ENCODE results near the gene MXRA7.

The MXRA7 gene

DNA sequence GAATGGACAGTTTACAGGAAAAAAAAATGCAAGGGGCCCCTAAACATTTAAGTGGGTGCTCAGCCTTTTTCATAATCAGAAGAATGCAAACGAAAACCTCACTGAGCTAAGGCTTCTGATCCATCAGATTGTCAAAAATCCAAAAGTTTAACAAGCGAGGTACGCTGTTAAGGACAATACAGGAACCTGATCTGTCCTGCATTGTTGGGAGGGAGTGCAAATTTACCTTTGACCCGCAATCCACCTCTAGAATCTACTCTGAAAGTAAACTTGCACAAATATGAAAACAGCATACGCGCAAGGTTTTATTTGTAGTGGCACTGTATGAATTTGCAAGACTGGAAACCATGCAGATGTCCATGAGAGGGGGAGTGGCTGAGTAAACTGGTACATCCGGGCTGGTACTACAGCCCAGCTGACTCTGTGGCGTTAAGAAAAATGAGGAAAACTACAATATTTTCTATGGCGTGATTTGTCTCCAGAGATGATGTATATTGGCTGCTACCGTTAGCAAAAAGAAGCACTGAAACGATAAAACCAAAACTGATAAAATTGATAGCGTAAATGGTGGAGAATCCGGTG is 38.4 kb downstream of the MXRA7 start:
- DNase-seq (ENCODE audit: low spot score): no peak
- TF ChIP-seq, protein P1, sequence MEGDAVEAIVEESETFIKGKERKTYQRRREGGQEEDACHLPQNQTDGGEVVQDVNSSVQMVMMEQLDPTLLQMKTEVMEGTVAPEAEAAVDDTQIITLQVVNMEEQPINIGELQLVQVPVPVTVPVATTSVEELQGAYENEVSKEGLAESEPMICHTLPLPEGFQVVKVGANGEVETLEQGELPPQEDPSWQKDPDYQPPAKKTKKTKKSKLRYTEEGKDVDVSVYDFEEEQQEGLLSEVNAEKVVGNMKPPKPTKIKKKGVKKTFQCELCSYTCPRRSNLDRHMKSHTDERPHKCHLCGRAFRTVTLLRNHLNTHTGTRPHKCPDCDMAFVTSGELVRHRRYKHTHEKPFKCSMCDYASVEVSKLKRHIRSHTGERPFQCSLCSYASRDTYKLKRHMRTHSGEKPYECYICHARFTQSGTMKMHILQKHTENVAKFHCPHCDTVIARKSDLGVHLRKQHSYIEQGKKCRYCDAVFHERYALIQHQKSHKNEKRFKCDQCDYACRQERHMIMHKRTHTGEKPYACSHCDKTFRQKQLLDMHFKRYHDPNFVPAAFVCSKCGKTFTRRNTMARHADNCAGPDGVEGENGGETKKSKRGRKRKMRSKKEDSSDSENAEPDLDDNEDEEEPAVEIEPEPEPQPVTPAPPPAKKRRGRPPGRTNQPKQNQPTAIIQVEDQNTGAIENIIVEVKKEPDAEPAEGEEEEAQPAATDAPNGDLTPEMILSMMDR (IDR thresholded peaks at IDR 0.05; ENCODE audit: extremely low read depth, insufficient read depth, missing control alignments): no peak
- in situ Hi-C loops (cut with MboI; ENCODE audit: low pct_unique_long_range_greater_than_20kb, low sequenced_read_pairs, unreplicated experiment): no loop called here

DNA sequence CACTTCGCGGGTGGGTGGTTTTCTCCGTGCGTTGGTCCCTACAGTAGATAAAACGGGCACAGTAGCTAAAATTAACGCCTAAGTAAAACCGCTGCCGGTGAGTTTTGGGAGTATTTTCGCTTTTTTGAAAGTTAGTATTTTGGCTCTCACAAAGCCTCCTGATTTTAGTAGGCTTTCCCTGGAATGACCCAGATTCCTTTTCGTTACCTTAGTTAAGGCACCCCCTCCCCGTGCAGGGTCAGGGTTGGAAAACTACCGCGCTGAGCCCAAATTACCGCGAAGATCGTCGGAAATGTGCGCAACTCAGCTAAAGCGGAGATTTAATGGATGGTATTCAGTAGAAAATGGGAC is 38.9 kb downstream of the MXRA7 start:
- TF ChIP-seq, protein P1 (IDR thresholded peaks at IDR 0.05; ENCODE audit: extremely low read depth, insufficient read depth, missing control alignments): no peak
- DNase-seq (ENCODE audit: low spot score): no peak
- in situ Hi-C loops (cut with MboI; ENCODE audit: low pct_unique_long_range_greater_than_20kb, low sequenced_read_pairs, unreplicated experiment): no loop called here

DNA sequence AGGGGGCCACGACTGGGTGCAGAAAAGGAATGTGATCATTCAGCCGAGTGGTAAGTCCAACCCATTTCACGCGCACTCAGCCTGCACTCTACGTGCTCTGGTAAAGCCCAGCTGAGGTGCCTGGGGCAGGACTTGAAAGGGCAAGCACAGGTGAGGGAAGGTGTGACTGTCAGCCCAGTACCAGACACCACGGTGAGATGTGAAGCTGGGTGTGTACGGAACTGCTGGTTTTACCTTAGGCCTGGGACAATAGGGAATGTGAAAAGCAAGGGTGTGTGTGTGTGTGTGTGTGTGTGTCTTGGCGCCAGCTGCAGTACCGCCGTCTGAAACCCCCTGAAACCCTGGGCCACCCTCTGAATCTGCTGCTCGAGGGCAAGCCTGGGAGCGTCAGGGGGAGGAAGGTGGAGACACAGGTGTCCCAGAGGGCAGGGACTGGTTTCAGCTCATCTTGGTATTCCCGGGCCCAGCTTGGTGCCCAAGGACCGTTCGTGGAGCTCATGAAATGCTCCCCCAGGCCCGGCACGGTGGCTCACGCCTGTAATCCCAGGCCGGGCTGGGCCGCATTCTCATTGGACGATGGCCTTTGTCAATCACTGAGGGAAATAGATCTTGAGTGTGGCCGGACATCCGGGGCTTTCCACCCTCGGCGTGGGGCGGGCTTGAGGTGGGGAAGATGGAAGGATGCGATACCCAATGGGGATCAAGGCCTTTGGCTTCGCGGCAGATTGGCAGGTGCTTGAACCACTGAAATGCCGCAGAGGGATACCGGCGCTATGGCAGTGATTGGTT is 39.4 kb downstream of the MXRA7 start:
- TF ChIP-seq, protein P1 (IDR thresholded peaks at IDR 0.05; ENCODE audit: extremely low read depth, insufficient read depth, missing control alignments): no peak
- peak; percentile 98 for DNase-seq (ENCODE audit: low spot score)
- in situ Hi-C loops (cut with MboI; ENCODE audit: low pct_unique_long_range_greater_than_20kb, low sequenced_read_pairs, unreplicated experiment): no loop called here

DNA sequence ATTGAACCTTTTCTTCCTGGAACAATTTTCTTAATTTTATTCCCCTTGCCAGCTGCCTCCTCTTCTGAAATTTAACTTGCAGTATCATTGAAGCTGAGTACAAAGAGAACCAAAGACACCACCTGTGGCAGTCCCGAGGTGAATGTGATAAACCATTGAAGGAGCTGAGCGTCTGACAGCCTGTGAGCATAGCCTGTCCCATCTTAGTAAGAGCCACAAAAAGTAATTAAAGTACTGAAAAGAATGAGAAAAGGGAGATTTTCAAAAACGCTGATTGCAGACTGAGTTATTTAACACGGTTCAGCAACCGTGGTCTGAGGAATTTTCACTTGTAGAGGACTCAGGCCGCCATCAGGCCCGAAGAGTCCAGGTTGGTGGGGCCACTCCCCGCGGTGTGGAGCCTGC is 40.0 kb downstream of the MXRA7 start:
- TF ChIP-seq, protein P1 (IDR thresholded peaks at IDR 0.05; ENCODE audit: extremely low read depth, insufficient read depth, missing control alignments): no peak
- no peak for DNase-seq (ENCODE audit: low spot score)
- in situ Hi-C loops (cut with MboI; ENCODE audit: low pct_unique_long_range_greater_than_20kb, low sequenced_read_pairs, unreplicated experiment): no loop called here

DNA sequence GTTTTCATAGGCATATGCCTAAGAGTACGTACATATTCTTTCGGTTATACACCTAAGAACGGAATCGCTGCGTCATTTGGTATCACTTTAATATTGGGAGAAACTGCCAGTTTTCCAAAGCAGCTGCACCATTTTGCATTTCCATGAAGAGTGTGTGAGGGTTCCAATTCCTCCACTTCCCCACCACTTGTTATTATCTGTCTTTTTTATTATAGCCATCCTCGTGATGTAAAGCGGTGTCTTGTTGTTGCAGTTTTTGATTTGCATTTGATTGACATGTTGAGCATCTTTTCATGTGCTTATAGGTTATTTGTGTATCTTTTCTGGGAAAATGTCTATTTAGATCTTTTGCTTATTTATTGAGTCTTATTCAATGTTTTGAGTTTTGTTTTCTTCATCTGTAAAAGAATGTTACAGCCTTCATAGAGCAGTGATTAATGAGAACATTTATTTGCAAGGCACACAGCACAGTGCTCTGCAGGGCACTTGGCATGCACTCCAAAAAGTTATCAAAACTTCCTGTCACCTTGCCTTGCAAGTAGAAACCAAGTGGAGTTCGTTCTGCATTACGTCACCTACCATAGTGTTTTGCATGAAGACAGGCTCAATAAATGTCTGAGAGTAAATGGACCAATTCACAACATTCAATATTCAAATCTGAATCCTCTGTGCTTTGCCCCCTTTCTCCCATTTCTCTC is 40.6 kb downstream of the MXRA7 start:
- no peak for DNase-seq (ENCODE audit: low spot score)
- TF ChIP-seq, protein P1 (IDR thresholded peaks at IDR 0.05; ENCODE audit: extremely low read depth, insufficient read depth, missing control alignments): no peak
- in situ Hi-C loops (cut with MboI; ENCODE audit: low pct_unique_long_range_greater_than_20kb, low sequenced_read_pairs, unreplicated experiment): no loop called here

DNA sequence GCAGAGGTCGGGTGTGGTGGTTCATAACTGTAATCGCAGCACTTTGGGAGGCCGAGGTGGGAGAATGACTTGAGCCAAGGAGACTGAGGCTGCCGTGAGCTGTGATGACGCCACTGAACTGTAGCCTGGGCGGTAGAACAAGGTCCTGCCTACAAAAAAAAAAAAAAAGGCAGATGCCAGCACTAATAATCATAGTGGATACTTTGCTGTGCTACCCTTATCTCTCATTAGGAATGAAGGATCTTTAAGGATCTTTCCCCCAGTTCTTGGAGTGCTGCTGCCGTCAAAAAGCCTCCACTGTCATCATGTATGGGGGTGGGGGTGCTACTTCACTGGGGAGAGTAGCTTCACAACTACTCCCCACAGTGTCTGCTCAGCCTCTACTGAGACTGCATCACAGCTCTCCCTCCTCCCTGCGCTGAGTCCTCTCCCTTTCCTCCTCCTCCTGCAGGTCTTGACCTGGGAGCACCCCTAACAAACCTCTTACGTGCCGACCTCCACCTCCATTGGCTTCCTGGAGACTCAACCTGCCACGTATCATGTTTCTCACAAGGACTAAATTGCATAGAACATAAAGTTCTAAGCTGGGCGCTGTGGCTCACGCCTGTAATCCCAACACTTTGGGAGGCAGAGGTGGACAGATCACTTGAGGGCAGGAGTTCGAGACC is 42.8 kb downstream of the MXRA7 start:
- in situ Hi-C loops (cut with MboI; ENCODE audit: low pct_unique_long_range_greater_than_20kb, low sequenced_read_pairs, unreplicated experiment): no loop called here
- no peak for DNase-seq (ENCODE audit: low spot score)
- TF ChIP-seq, protein P1 (IDR thresholded peaks at IDR 0.05; ENCODE audit: extremely low read depth, insufficient read depth, missing control alignments): no peak

All from GM13977 (cell line).